Sigmoid colon (tissue), 4 donors: Measurements from ENCODE around the gene PTCSC3.

Experiments used
- POLR2A ChIP-seq, 2 donors: fragments of 450-650 bp; IDR thresholded peaks; one replicate each; pipeline ENCODE4 v1.6.1; 2016; ENCODE audit warnings: antibody characterized with exemption in 2 of 2, mild to moderate bottlenecking in 2 of 2, moderate library complexity in 2 of 2
- POLR2AphosphoS5 ChIP-seq, 4 donors: sonication (generic); formaldehyde crosslinking; IDR thresholded peaks; one replicate each; pipeline ENCODE4 v1.6.1; 2017; ENCODE audit warnings: antibody characterized with exemption in 4 of 4
- TF ChIP-seq, protein P1 (sequence below), 4 experiments: fragments of 450-650 bp in 3 of 4; fragments of 200-600 bp in 1 of 4; IDR thresholded peaks; one replicate each; pipeline ENCODE4 v1.5.1; 2016 to 2019; ENCODE audit warnings: antibody characterized with exemption in 4 of 4, mild to moderate bottlenecking in 3 of 4, moderate library complexity in 2 of 4

DNA sequence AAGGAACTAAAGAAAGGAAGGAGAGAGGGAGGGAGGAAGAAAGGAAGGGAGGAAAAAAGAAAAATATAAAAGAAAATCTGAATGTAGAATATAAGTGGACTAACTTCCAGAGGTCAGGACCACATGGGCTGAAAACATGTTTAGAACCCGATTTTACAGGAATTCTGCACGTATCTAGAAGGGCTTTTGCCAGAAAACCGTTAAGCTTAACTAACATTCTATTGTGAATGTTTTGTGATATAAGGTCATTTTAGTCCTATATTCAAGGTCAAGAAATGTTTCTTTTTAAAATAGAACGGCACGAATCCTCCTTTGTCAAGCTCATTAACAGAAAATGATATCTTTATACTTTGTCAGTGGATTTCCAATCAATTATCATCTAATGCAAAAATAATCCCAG lies 13.1 kb downstream of the PTCSC3 start:
- no peak for TF ChIP-seq POLR2AphosphoS5 (IDR thresholded peaks at IDR 0.05)
- TF ChIP-seq, protein P1, sequence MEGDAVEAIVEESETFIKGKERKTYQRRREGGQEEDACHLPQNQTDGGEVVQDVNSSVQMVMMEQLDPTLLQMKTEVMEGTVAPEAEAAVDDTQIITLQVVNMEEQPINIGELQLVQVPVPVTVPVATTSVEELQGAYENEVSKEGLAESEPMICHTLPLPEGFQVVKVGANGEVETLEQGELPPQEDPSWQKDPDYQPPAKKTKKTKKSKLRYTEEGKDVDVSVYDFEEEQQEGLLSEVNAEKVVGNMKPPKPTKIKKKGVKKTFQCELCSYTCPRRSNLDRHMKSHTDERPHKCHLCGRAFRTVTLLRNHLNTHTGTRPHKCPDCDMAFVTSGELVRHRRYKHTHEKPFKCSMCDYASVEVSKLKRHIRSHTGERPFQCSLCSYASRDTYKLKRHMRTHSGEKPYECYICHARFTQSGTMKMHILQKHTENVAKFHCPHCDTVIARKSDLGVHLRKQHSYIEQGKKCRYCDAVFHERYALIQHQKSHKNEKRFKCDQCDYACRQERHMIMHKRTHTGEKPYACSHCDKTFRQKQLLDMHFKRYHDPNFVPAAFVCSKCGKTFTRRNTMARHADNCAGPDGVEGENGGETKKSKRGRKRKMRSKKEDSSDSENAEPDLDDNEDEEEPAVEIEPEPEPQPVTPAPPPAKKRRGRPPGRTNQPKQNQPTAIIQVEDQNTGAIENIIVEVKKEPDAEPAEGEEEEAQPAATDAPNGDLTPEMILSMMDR (IDR thresholded peaks at IDR 0.05), result no peak
- TF ChIP-seq POLR2A (IDR thresholded peaks at IDR 0.05), result no peak
